ENCODE data around the gene UGGT1.
A peak's percentile ranks its signal among the peaks of the same experiment; 100 is the strongest.
"Not testable (repeated sequence)": the region's sequence is repeated elsewhere in the genome, so short reads cannot be mapped to it uniquely, and the experiment has no call there.

UGGT1 gene

DNA sequence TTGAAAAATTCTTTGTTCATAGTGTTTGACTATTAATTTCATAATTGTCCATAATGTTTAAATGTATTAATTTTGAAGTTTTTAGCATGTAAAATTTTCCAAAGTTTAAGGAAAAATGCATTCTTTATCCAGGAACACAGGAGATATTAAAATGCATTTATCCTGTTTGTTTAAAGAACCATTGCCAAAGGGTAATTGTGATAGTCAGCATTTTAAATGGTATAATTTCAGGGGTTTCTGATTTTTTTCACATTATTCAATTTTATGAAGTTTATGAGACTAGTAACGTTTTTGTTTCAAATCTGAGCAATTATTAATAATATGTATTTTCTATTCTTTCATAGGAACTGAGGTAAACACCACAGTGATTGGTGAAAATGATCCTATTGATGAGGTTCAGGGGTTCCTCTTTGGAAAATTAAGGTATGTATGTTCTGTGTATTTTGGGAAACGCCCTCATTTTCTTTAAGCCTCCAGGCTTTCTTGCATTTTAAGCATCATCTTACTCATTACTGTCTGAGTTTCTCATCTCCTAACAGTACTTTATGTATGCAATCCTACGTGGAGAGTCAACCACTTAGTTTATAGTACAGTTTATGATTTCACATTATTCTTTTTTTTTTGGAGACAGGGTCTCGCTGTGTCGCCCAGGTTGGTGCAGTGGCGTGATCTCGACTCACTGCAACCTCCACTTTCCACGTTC is 25.1 kb downstream of the UGGT1 start:
- no peak for DNase-seq

DNA sequence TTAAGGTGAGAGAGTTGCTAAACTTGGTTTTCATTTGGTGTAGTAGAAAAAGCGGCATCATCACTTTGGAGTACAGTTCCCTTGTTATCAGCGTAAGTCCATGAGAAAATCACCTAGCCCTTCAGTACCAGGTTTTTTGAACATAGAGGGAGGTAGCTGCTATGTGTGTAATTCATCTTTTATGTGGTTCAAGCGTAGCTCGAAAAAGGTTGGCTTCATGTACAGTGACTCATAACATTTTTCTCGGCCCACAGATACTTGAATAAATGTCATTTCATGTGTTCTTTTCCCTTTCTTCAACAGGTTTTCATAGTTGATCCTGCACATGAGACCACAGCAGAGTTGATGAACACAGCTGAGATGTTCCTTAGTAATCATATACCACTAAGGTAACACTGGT is 43.6 kb downstream of the UGGT1 start:
- DNase-seq = no peak

DNA sequence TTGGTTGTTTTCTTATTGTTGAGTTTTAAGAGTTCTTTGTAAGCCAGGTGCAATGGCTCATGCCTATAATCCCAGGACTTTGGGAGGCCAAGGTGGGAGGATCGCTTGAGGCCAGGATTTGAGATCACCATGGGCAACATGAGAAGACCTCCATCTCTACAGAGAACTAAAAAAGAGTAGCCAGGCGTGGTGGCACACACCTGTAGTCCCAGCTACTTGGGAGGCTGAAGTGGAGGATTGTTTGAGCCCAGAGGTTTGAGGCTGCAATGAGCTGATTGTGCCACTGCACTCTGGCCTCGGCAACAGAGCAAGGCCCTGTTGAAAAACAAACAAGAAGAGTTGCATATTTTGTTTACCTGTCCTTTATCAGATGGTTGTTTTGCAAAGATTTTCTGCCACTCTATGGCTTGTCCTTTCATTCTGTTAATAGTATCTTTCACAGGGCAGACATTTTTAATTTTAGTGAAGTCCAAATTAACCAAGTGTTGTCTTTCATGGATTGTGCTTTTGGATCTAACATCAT is 46.2 kb downstream of the UGGT1 start:
- DNase-seq = no peak

DNA sequence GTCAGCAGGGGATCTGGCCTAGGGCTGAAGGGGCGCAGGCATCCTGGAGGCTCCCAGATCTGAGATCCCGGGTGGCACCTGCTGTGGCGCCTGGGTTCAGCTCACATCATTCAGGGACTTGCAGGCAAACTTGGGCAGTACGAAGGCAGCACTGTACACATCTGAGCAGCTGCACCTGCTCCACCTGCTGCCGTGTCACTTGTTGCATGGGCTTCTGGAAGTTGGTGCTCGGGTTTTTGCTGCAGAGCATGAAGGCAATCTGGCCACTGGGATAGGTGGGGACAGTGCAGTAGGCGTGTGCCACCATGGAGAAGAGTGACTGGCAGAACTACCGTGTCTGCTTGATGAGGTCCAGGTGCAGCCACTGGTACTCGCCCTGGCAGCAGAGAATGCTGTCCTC is 48.6 kb downstream of the UGGT1 start:
- DNase-seq = no peak

DNA sequence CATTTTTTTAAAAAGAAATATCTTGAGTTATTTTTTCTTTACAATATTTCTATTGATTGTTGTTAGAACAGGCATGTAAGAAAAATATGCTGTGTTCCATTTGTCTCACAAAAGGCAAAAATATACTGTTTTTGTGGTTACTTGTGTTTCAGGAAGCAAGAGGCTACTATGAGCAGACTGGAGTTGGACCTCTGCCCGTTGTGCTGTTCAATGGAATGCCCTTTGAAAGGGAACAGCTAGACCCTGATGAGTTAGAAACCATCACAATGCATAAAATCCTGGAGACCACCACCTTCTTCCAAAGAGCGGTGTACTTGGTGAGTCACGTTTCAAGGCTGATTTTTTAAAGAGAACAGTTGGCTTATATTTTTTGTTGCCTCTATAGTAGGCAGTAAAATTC is 54.7 kb downstream of the UGGT1 start:
- no peak for DNase-seq

DNA sequence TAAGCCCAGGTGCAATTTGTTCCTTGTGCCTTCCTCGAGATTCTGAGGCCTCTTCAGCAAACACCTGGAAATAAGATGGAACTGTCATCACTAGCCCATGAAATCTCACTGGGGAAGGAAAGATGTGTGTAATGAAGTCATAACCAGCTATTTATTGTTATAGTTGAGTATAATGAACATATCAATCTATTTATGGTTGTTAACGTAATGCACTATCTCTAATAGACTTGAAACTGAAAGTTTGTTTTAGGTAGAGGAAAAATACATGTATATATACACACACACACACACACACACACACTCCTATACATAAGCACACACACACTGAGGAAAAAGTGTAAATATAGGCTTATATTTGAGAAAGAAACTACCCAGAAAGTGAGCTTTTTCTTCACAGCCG is 62.8 kb downstream of the UGGT1 start:
- DNase-seq = no peak

DNA sequence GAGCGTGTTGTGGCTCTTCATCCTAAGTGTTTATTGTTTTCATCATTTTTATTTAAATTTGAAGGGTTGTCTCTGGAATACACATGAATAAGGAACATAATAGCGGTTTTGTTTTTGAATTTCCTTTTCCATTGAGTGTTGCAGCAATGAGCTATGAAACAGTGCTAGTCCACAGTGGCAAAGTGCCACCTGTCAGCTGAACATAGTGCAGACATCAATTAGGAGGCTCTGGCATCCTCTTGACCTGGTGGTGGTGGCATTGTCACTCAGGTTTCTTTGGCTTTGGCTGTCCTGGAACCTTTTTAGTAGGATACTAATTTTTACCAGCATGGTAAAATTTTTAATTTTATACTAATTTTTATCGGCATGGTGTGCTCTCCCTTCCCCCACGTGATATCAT is 63.2 kb downstream of the UGGT1 start:
- no peak for DNase-seq

DNA sequence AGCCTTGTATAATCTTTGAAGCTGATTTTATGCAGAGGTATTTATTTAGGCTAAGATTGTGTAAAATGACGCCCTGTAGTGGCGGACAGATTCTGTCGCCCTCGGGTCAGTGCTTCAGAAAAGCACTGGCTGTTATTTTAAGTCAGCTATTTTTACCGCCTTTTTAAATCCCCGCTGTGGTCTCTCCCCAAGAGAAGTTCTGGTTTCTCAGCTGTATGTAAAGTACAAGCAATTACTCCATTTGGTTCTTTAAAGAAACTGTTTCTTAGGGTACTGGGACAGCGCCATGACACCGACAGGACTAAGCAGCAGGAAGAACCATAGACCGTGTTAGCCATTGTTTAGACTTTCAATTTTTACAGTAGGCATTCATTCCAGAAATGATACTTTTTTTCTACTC is 65.0 kb downstream of the UGGT1 start:
- no peak for DNase-seq

DNA sequence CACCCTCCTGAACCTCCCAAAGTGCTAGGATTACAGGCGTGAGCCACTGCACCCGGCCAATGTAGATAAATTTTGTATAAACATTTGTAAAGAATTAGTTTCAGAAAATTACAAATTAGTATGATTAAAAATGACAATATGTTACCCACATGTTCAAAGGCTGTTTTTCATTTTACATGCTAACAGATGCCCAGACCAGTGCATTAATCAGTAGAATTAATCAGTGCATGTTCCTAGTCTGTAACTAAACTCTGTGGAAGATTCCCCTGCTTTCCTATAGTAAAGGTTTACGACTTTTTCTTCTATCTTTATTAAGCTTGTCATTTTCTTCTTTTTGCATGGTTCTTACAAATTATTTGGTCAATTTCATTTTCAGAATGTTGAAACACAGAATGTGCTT is 65.8 kb downstream of the UGGT1 start:
- no peak for DNase-seq

DNA sequence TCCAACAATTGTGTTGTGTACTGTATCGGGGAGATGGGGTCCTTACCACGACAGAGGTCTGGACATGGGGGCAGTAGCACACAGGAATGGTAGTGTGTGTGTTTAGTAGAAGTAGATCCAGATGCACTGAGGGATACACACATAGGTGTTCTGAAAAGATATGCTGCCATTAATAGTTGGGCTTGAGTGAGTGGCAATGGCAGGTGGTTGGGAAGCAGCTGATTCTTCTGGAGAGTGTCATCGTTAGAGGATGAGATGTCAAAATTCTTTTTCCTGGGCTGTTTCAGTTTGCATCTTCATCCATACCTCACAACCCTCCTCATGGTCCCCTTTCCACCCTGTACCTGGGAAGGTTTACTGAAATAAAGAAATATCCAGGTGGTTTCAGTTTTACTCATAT is 66.6 kb downstream of the UGGT1 start:
- no peak for DNase-seq

DNA sequence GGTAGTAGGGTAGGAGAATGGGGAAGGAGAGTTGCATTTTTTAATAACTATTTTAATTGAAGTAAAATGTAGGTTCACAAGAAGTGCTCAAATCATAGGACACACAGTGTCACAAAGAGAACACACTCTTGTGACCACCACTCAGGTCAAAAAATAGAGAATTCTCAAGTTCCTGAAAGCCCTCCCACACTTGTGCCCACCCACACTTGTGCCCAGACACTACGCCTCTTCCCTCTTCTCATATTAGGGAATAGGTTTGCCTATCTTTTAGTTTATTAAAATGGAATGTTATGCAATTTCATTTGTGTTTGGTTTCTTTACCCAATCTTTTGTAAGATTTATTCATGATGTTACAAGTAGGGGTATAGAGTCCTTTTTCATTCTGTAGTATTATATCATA is 67.2 kb downstream of the UGGT1 start:
- no peak for DNase-seq

DNA sequence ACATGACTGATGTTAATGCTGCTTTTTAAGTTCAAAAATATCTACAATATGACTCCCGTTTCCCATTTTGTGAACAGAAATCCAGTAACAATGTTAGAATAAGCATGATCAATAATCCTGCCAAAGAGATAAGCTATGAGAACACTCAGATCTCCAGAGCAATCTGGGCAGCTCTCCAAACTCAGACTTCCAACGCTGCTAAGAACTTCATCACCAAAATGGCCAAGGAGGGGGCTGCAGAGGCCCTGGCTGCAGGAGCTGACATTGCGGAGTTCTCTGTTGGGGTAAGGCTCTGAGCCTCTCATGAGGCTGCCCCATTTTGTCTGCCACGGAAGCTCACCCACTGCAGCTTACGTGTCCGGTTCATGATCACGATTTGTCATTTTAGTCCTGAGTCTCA is 68.4 kb downstream of the UGGT1 start:
- no peak for DNase-seq

DNA sequence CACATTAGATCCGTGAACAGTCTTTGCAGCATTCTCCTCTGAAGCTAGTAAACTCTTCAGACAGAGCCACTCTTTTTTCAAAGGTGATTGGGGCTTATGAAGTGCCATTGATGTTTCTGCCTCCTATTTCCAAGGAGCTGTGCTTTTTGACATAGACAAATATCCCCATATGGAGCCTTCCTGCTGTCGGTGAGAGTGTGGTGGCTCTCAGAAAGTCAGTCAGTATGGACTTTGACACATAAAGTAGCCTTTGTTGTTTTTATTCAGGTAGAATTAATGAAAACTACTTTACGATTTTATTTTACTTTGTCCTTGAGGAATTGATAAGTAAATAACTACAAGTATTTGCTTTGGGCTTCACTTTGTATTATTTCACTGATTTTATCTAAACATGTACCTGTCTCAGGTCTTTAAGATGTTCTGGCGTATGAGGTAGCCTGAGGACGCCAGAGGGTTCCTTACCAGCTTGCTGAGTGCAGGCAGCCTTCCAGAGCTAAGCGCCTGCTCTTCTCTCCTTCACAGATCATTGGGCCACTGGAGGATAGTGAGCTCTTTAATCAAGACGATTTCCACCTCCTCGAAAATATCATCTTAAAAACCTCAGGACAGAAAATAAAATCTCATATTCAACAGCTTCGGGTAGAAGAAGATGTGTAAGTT is 69.7 kb downstream of the UGGT1 start:
- no peak for DNase-seq

DNA sequence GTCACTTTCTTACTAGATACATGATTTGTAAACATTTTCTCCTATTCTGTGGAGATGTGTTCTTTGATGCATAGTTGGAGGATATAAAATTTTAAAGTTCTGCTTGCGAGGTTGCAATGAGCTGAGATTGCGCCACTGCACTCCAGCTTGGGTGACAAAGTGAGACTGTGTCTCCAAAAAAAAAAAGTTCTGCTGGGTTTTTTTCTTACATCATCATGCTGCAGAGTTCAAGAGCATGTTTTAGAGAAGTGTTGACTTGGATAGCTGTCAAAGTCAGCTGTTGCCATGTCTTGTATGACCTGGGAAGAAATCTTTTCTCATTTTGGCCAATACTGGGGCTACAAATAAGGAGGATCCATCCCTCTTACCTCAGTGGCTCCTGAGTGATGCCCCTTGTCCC is 71.3 kb downstream of the UGGT1 start:
- DNase-seq = no peak

DNA sequence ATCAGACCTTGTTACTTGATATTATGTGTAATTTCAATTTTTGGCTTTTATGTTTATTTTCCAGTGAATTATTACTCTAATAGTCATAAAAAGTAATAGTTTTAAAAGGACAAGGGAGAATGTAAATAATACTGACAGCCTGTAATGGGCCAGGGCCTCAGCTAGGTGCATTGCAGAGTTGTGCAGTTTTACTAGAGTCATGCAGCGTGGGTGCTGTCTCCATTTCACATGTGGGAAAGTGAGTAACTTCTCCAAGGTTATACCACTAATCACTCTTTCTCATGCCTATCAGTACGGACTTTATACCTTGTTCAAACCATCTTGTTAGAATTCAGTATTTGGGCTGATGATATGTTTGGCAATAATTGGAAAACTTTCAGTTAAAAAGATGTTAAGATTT is 73.3 kb downstream of the UGGT1 start:
- DNase-seq = no peak

DNA sequence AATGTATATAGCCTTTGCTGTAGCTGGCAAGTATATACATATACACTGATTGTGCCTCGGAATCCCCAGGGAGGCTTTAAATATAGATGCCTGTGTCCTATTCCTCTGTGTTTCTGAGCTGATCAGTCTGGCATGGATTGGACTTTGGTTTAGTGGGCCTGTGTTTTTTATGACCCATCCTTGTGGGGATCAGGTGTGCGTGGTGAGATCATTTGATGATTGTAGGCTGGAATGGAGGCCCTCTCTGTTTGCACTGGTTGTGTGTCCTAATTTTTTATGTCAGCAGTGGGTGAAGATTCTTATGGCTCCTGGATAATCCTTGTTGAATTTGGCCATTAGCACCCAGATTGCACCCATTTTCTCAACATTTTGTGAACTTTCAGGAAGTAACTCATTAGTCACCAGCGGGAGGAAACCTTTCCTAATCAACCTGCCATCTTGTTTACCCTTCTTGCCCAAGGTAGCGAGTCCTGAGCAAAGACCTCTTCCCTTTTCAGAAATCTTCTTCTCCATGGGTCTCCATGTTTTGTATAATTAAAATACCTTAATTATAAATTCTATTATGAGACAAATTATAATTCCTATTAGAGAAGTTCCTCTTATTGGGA is 75.8 kb downstream of the UGGT1 start:
- peak; percentile 10 for DNase-seq

DNA sequence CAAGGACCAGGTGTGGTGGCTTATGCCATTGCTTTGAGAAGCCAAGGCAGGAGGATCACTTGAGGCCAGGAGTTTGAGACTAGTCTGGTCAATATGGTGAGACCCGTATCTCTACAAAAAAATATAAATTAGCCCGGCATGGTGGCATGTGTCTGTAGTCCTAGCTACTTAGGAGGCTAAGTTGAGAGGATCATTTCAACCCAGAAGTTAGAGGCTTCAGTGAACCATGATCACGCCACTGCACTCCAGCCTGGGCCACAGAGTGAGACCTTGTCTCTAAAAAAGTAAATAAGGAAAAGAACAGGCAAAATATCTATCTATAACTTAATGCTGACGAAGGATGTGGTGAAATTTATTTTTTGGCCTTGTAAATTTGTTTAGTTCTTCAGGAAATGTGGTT is 78.1 kb downstream of the UGGT1 start:
- DNase-seq = no peak

DNA sequence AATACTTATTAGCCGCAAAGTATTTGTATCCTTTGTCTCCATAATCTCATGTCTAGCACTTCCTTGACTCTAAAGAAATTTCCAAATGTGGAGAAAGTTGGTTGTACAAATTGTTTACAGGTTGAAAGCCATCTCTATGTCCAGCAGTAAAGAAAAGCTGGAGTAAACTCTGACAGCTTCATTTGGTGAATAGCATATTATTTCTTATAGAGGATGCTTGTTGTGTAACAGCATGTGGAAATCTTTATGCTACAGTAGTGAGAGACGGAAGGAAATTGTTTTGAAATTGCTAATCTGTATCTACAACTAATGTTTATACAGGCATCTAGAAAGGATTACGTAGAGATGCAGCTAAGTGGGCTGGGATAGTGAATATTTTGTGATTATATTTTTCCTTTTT is 78.5 kb downstream of the UGGT1 start:
- peak; percentile 69 for DNase-seq

DNA sequence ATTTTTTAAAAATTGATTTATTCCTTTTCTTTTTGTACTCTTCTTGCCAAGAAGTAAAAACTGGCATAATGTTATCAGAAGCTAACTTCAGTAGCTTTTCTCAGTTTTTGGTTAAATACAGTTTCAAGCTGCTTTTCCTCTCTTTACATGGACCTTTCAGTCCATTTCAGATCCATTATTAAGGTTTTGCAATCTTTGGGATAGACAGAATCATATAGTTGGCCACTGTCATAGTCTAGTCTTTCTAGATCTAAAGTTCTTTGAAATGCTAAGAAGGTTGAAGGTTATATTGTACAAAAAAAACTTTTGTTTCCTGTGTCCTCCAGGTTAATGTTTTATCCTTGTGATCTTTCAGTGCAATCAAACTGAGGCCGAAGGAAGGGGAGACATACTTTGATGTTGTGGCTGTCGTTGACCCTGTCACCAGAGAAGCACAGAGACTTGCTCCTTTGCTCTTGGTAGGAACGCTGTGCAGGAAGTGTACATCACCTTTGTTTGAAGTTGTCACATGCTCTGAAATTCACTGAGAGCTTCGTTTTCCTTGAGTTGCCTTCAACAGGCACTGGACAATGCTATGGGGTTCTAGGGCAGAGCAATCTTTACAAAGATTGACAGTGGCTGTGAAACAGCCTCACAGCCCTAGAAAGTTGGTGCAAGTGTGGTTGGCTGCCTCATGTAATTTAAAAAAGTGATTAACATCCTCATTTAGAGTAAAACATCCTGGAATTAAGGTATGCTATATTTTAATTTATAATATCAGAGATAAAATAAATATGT is 79.1 kb downstream of the UGGT1 start:
- no peak for DNase-seq

DNA sequence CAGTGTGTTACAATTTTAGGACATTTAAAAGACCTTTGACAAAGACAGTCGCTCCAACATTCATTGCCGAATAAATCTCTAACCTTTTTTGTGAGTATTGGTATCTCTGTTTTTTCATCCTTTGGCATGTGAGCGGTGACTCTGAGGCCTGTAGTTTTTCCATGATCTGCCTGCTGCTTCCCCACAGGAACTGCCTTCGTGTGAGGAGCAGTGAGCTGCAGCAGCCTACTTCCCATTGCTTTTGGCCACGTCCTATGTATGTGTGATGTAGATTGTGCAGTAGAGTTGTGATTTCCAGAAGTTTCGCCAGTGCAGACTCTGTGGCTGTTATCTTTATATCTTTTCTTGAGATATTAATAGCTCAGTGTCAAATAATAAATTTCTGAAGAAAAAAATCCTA is 79.8 kb downstream of the UGGT1 start:
- DNase-seq = no peak

DNA sequence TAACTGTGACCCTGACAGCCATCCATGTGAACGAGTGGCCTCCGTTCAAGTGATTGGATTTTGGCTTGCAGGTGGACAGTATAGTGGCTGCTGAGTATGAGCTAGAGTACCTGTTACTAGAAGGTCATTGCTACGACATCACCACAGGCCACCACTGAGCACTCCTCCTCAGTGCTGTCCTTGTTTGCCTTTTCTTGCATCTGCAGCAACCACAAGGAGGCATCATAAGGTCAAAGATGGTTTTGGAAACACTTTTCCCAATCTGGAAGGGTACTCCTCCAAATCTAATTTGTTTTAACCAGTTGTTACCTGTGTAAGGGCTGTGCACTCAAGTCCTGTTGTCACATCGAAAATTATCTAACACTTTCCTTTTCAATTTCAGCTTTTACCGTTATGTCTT is 81.2 kb downstream of the UGGT1 start:
- no peak for DNase-seq

DNA sequence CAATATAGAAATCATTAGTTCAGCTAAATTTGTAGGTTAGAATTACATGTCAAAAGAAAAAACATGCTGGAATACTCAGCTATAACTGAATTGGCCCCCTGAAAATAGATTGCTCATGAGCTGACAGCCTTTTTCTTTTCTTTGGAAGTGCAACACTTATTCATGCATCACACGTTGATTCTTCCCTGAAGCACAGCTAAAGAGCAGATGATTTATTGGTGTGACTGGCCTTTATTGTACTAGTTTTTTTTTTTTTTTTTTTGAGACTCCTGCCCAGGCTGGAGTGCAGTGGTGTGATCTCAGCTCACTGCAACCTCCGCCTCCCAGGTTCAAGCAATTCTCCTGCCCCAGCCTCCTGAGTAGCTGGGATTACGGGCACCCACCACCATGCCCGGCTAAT is 83.1 kb downstream of the UGGT1 start:
- DNase-seq = not testable (repeated sequence)

DNA sequence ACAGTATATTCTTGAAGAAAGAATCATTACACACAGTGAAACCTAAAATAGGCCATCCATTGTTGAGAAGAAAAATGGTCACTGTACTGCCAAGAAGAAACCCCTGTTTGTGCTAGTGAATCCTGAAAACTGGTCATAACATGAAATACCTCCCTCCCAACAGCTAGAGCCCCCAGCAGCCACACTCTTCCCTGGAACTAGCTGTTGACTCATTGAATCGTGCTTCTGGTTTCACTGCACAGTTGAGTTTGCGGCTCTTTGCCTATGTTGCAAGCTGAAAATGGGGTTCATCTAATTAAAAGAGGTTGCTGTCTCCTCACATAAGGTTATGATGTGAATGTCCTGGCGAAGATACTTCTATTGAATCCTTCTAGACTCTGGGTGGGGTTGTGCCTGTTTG is 86.3 kb downstream of the UGGT1 start:
- DNase-seq = no peak

Data from hematopoietic multipotent progenitor cell treated with erythropoietin and hydrocortisone succinate and interleukin-3 and kit ligand, for 6 days (in vitro differentiated cells).